Large intestine (tissue), 3 donors: ENCODE results near the gene SPAG9. TPM values are rescaled to one million over a fixed set of nuclear protein-coding genes. Genes with fewer than 3 reads are reported as not detected.
A peak's percentile ranks its signal among the peaks of the same experiment; 100 is the strongest.
"Not testable (repeated sequence)": the region's sequence is repeated elsewhere in the genome, so short reads cannot be mapped to it uniquely, and the experiment has no call there.

ENCODE experiments used
- DNase-seq, 2 donors: peaks; one replicate each; pipeline versions ENCODE4 v3.0.0 to v3.0.0-alpha.2; 2013
- H3K27ac ChIP-seq: one replicate; pipeline ENCODE4 v1.5.1; 2013; ENCODE audit warnings: low read length
- H3K27me3 ChIP-seq: 2 replicates; pipeline ENCODE4 v1.6.1; 2013; ENCODE audit warnings: low read length; ENCODE audit not compliant: control insufficient read depth, insufficient read depth
- H3K36me3 ChIP-seq: 2 replicates; pipeline ENCODE4 v1.6.1; 2013; ENCODE audit warnings: low read length; ENCODE audit not compliant: control insufficient read depth, insufficient read depth
- H3K4me1 ChIP-seq: one replicate; pipeline ENCODE4 v1.6.1; 2013; ENCODE audit warnings: low read length; ENCODE audit not compliant: control insufficient read depth, insufficient read depth
- H3K4me3 ChIP-seq: one replicate; pipeline ENCODE4 v1.5.1; 2013; ENCODE audit warnings: low read length
- H3K9me3 ChIP-seq: one replicate; pipeline ENCODE4 v1.6.1; 2013; ENCODE audit warnings: mild to moderate bottlenecking, low read depth, low read length, moderate library complexity; ENCODE audit not compliant: control insufficient read depth
- WGBS: methylation state at CpG from one replicate; pipeline ENCODE4 v1.1.5; 2013; ENCODE audit warnings: low lambda C conversion rate; ENCODE audit not compliant: insufficient coverage; 5-methylcytosine and 5-hydroxymethylcytosine counted together
- polyA plus RNA-seq: library from polyadenylated mRNA; unstranded; fragments of 120-200 nt; gene quantifications from one replicate; pipeline ENCODE4 v1.2.1, GENCODE V29; 2013

The SPAG9 gene
- polyA plus RNA-seq, 1 donor, result 68.2 TPM

DNA sequence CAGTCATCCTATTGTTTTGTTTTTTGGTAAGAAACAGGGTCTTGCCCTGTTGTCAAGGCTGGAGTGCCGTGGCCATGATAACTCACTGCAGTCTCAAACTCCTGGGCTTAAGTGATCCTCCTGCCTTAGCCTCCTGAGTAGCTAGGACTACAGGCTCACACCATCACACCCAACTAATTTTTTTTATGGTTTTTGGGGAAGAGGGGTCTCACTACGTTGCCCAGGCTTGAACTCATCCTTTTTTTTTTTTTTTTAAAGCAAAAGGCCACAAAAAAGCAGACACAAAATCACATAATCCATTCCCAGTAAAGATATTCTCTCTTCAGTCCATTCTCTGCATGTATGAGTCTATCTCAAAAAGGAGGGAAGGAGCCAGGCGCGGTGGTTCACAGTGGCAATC lies 5.5 kb downstream of the SPAG9 start:
- no peak overlapping the region for H3K27ac ChIP-seq
- 100% methylated on average over 1 of the region's 4 CpGs for WGBS
- no peak overlapping the region for H3K4me3 ChIP-seq
- H3K9me3 ChIP-seq, result peaks cover under 1% of the 10 kb centered on the region
- no peak for DNase-seq
- H3K36me3 ChIP-seq, result no peaks in the 10 kb centered on the region
- H3K4me1 ChIP-seq, result peaks cover 17% of the 10 kb centered on the region
- H3K27me3 ChIP-seq, result no peaks in the 10 kb centered on the region

DNA sequence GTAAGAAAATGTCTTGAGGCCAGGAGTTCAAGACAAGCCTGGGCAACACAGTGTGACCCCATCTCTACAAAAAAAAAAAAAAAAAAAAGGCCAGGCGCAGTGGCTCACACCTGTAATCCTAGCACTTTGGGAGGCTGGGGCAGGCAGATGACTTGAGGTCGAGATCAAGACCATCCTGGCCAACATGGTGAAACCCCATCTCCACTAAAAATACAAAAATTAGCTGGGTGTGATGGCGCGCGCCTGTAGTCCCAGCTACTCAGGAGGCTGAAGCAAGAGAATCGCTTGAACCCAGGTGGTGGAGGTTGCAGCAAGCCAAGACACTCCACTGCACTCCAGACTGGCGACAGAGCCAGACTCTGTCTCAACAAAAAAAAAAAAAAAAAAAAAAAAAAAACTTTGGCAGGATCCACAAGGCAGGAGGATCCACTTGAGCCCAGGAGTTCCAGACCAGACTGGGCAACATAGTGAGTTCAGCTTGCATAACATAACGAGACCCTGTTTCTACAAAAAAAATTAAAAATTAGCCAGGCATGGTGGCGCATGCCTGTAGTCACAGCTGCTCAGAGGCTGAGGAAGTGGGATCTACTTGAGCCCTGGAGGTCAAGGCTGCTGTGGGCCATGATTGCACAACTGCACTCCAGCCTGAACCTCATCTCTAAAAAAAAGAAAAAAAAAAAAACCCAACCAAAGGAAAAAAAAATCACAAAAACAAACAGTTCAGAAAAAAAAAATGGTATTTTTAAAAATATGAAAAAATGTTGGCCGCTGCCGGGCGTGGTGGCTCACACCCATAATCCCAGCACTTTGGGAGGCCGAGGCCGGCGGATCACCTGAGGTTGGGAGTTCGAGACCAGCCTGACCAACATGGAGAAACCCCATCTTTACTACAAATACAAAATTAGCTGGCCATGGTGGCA lies 8.1 kb downstream of the SPAG9 start:
- peaks cover 11% of the 10 kb centered on the region for H3K4me1 ChIP-seq
- not testable (repeated sequence) for H3K36me3 ChIP-seq, H3K27me3 ChIP-seq, H3K4me3 ChIP-seq, H3K27ac ChIP-seq, H3K9me3 ChIP-seq
- WGBS, result no CpG with 5 or more reads among the region's 16 CpGs
- DNase-seq, result peak in 1 of 2 donors; percentile 22

- H3K27ac ChIP-seq, result peak overlapping the region; percentile 13
- no peaks in the 10 kb centered on the region for H3K27me3 ChIP-seq
- no peaks in the 10 kb centered on the region for H3K9me3 ChIP-seq
- WGBS, result no CpG with 5 or more reads among the region's 1 CpG
- peaks cover 2% of the 10 kb centered on the region for H3K36me3 ChIP-seq
- peak; percentile 61 to 78 for DNase-seq
- peaks cover 33% of the 10 kb centered on the region for H3K4me1 ChIP-seq
- no peak overlapping the region for H3K4me3 ChIP-seq
These were observed 12.9 kb downstream of the SPAG9 start for GRCh38 chr17:51107778-51108177.

DNA sequence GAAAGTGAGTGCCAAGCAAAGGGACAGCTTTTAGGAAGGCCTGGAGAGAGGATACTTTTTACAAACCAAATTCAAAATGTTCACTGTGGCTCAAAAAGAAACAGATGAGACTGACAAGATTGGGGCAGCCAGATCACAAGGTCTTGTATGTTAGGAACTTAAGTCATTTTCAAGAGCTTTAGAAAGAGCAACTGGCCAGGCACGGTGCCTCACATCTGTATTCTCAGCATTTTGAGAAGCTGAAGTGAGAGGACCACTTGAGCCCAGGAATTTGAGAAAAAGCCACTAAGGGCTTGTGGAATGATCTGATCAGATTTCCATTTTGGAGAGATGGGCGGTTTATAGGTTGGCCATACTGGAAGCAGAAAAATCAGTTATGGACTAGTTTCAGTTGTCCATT lies 17.2 kb downstream of the SPAG9 start:
- H3K27me3 ChIP-seq, result no peaks in the 10 kb centered on the region
- H3K9me3 ChIP-seq, result no peaks in the 10 kb centered on the region
- H3K4me1 ChIP-seq, result peaks cover 39% of the 10 kb centered on the region
- no peak for DNase-seq
- peaks cover 2% of the 10 kb centered on the region for H3K36me3 ChIP-seq
- no peak overlapping the region for H3K4me3 ChIP-seq
- no CpG with 5 or more reads among the region's 2 CpGs for WGBS
- H3K27ac ChIP-seq, result peak overlapping the region; percentile 44

- H3K27me3 ChIP-seq, result no peaks in the 10 kb centered on the region
- WGBS, result 38% methylated on average over 2 of the region's 3 CpGs
- H3K9me3 ChIP-seq, result no peaks in the 10 kb centered on the region
- peak in 1 of 2 donors; percentile 41 for DNase-seq
- no peak overlapping the region for H3K4me3 ChIP-seq
- H3K36me3 ChIP-seq, result peaks cover 2% of the 10 kb centered on the region
- H3K4me1 ChIP-seq, result peaks cover 41% of the 10 kb centered on the region
- H3K27ac ChIP-seq, result peak overlapping the region; percentile 44
These were observed 17.6 kb downstream of the SPAG9 start for GRCh38 chr17:51103050-51103449.

DNA sequence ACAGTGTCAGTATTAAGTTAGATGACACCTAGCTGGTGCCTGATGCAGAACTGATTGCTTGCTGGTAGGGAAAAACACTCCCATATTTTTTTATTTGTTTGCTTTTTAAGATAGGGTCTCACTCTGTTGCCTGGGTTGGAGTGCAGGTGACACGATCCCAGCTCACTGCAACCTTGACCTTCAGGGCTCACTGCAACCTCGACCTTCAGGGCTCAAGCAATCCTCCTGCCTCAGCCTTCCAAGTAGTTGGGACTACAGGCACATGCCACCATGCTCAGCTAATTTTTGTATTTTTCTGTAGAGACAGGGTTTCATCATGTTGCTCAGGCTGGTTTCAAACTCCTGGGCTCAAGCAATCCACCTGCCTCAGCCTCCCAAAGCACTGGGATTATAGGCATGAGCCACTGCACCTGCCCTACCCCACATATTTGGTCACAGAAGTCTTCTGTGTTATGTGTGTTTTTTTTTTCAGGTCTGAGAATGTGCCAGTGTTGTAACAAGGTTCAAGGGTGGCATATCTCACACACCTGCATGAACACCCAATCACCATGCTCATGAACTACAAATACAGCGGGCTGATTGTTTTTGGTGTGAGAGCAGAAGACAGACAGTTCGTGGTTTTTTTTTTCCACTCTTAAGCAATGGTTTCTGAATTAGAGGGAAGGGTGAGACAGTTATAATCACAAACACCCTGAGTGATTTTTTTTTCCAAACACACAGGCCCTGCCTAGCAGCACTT lies 22.8 kb downstream of the SPAG9 start:
- H3K27me3 ChIP-seq, result no peaks in the 10 kb centered on the region
- H3K9me3 ChIP-seq, result no peaks in the 10 kb centered on the region
- peaks cover 32% of the 10 kb centered on the region for H3K4me1 ChIP-seq
- H3K36me3 ChIP-seq, result peaks cover 4% of the 10 kb centered on the region
- H3K27ac ChIP-seq, result peak overlapping the region; percentile 81
- no CpG with 5 or more reads among the region's 4 CpGs for WGBS
- DNase-seq, result peak; percentile 82 to 88
- H3K4me3 ChIP-seq, result no peak overlapping the region

DNA sequence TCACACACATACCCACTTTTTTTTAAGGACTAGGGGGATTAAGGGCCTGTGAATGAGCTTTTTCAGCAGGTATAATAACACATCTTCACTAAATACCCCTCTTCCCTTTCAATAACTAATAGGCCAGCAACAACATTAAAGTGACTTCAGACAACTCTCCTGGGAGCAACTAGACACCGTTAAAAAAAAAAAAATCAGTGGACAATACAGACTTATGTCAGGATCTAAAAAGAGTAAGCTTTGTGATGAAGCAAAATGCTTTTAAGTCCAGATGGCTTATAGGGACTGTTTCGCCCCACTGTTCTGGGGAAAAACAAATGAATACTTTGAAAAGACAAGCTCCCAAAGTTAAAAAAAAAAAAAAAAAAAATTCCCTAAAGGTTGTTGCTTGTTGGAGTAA lies 29.0 kb downstream of the SPAG9 start:
- Histone ChIP-seq H3K9me3 (no peaks in the 10 kb centered on the region), H3K27me3 (no peaks in the 10 kb centered on the region), H3K27ac (no peak overlapping the region), H3K4me3 (no peak overlapping the region), H3K4me1 (peaks cover 12% of the 10 kb centered on the region), H3K36me3 (no peaks in the 10 kb centered on the region)
- WGBS, result 68% methylated on average over 2 of the region's 2 CpGs
- no peak for DNase-seq

DNA sequence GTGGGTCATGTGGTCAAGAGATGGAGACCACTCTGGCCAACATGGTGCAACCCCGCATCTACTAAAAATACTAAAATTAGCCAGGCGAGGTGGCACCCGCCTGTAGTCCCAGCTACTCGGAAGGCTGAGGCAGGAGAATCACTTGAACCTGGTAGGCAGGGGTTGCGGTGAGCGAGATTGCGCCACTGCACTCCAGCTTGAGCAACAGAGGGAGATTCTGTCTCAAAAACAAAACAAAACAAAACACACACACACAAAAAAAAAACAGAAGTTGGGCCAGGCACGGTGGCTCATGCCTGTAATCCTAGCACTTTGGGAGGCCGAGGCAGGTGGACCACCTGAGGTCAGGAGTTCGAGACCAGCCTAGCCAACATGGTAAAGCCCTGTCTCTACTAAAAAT lies 31.8 kb downstream of the SPAG9 start:
- WGBS, result no CpG with 5 or more reads among the region's 10 CpGs
- not testable (repeated sequence) for H3K9me3 ChIP-seq, DNase-seq, H3K27ac ChIP-seq, H3K36me3 ChIP-seq, H3K27me3 ChIP-seq, H3K4me3 ChIP-seq, H3K4me1 ChIP-seq

DNA sequence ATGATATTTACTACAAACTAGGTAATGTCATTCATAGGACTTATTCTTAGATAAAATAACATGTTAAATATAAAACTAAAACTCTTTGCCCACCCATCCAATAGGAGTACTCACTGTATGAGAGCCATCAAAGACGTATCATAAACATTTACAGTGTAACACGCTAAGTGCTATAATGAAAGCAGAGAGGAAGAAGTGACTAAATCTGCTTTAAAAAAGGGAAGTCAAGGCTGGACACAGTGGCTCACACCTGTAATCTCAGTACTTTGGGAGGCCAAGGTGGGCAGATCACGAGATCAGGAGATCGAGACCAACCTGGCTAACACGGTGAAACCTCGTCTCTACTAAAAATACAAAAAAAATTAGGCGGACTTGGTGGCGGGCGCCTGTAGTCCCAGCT lies 32.4 kb downstream of the SPAG9 start:
- H3K4me3 ChIP-seq, result no peak overlapping the region
- no peaks in the 10 kb centered on the region for H3K9me3 ChIP-seq
- H3K27me3 ChIP-seq, result no peaks in the 10 kb centered on the region
- no peaks in the 10 kb centered on the region for H3K4me1 ChIP-seq
- no peak for DNase-seq
- WGBS, result no CpG with 5 or more reads among the region's 9 CpGs
- H3K36me3 ChIP-seq, result no peaks in the 10 kb centered on the region
- no peak overlapping the region for H3K27ac ChIP-seq

GRCh38 chr17:51087072-51087757 lies 33.5 kb downstream of the SPAG9 start:
- Histone ChIP-seq H3K27me3 (no peaks in the 10 kb centered on the region), H3K9me3 (no peaks in the 10 kb centered on the region), H3K36me3 (no peaks in the 10 kb centered on the region), H3K4me3 (no peak overlapping the region), H3K27ac (no peak overlapping the region), H3K4me1 (no peaks in the 10 kb centered on the region)
- 86% methylated on average over 2 of the region's 2 CpGs for WGBS
- DNase-seq, result no peak
